Stimulated activated CD8-positive, alpha-beta memory T cell treated with anti-CD3 and anti-CD28 coated beads, Interleukin-4, amount 100 ng/mL, for 4 hours (primary cell): ENCODE measurements around the gene FOXN1.
"Not testable (repeated sequence)": the region's sequence is repeated elsewhere in the genome, so short reads cannot be mapped to it uniquely, and the experiment has no call there.

Source experiments
- DNase-seq, 2 donors: peaks; one replicate each; pipeline ENCODE4 v3.0.0-alpha.2; 2020; ENCODE audit warnings: low read depth in 2 of 2, low spot score in 1 of 2

The FOXN1 gene

GRCh38 chr17:28505986-28506665 is at the start of gene FOXN1:
TSS of gene FOXN1 (plus strand) at chr17:28506348. CDS start at chr17:28523970, 17,622 bp downstream.
- no peak for DNase-seq

GRCh38 chr17:28457890-28458289 is 48.3 kb upstream of the FOXN1 start:
- no peak for DNase-seq

- not testable (repeated sequence) for DNase-seq
These were observed 47.3 kb upstream of the FOXN1 start for GRCh38 chr17:28458881-28459280.

- DNase-seq, result no peak
These were observed 45.2 kb upstream of the FOXN1 start for GRCh38 chr17:28460901-28461300.

GRCh38 chr17:28466001-28466400 is 40.1 kb upstream of the FOXN1 start:
- no peak for DNase-seq

- no peak for DNase-seq
These were observed 39.6 kb upstream of the FOXN1 start for GRCh38 chr17:28466521-28467048.

- DNase-seq, result no peak
These were observed 38.6 kb upstream of the FOXN1 start for GRCh38 chr17:28467456-28468025.

GRCh38 chr17:28468033-28468735 is 38.0 kb upstream of the FOXN1 start:
- not testable (repeated sequence) for DNase-seq

- DNase-seq, result no peak
These were observed 37.4 kb upstream of the FOXN1 start for GRCh38 chr17:28468781-28469180.

- no peak for DNase-seq
These were observed 36.8 kb upstream of the FOXN1 start for GRCh38 chr17:28469376-28469775.

- no peak for DNase-seq
These were observed 35.8 kb upstream of the FOXN1 start for GRCh38 chr17:28470266-28470913.

- DNase-seq, result no peak
These were observed 35.2 kb upstream of the FOXN1 start for GRCh38 chr17:28470914-28471366.

GRCh38 chr17:28471531-28472342 is 34.4 kb upstream of the FOXN1 start:
- DNase-seq, result no peak

- no peak for DNase-seq
These were observed 33.2 kb upstream of the FOXN1 start for GRCh38 chr17:28472871-28473497.

GRCh38 chr17:28473542-28473941 is 32.6 kb upstream of the FOXN1 start, which contains the start of gene SLC13A2:
TSS of gene SLC13A2 (plus strand) at chr17:28473644. CDS start at chr17:28473713, 69 bp downstream.
- no peak for DNase-seq

GRCh38 chr17:28474111-28474531 is 32.0 kb upstream of the FOXN1 start:
- no peak for DNase-seq

GRCh38 chr17:28475151-28475900 is 30.8 kb upstream of the FOXN1 start:
- no peak for DNase-seq

GRCh38 chr17:28476076-28476865 is 29.9 kb upstream of the FOXN1 start:
- DNase-seq, result no peak

- DNase-seq, result no peak
These were observed 28.2 kb upstream of the FOXN1 start for GRCh38 chr17:28477928-28478327.
